Measurements from ENCODE around the gene ELMO1.

ELMO1 gene

GRCh38 chr7:37471619-37472018 is 23.0 kb upstream of the ELMO1 start:
- DNase-seq: no peak

DNA sequence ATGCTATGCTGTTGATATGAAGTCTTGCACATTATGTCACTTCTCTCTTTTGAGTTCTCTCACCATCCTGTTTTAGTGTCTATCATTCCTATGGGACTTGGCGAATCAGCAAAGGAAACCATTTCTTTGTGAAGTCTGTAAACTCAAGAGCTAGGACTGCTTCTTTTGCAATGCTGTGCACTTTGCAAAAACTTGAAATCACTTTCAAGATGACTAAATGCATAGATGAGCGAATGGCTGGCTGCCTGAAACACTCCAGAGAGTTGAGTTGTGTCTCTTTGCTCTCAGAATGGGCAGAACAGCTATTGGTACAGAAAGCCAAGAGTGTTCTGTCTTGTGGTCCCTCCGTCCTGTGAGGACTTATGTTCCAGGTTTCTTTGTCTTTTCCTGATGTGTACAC is 18.3 kb upstream of the ELMO1 start:
- DNase-seq: no peak

GRCh38 chr7:37462138-37462537 is 13.5 kb upstream of the ELMO1 start:
- DNase-seq: no peak

DNA sequence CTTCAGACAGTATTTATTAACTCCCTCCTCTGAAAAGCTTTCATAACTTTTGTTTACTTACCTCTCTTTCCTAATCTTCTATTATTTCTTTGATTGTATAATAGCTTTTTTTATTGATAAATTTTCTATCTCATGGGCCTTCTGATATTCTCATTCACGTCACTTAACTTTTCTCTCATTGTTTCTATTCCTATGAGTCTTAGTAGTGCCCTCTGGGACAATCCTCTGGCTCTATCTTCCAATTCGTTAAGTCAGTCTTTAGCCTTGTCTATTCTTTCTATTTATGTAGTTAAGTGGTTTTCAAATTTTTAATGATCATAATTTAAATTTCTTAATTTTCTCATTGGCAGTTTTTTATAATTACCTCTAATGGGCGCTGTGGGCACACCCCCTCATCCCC is 6.4 kb upstream of the ELMO1 start:
- no peak for DNase-seq

DNA sequence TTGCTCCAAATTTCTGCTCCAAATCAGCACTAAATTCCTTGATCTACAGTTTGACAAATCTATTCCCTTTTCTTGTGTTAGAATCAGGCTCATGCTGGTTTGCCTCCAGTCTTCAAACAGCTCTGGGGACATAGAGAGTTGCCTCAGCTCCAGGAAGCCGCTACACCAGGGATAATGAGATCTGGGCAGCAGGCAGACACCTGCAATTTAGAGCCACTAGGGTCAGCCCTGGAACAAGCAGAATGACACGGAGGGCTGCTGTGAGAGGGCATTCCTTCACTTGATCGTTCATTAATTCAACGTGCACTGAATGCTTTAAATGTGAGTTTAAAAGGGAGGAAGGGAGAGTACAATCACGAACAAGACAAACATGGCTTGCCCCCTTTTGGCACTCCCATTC is 3.7 kb upstream of the ELMO1 start:
- no peak for DNase-seq

- DNase-seq: no peak
These were observed 1.4 kb upstream of the ELMO1 start for GRCh38 chr7:37450035-37450434.

DNA sequence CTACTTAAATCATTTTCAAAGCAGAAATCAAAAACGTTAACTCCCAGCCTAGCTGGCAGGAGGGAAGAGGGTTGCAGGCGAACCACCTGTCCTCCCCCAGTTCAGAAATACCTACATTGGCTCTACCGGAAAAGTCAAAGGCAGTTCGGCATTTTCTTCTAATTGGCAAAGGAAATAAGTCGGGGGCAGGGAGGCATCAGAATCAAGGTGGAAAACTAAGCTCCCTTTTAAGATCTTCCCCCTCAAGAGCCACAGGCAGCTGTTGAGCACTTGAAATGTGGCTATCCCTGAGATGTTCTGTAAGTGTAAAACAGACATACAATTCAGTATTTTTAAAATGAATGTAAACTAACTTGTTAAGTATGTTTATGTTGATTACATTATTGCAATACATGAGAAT is 957 bp upstream of the ELMO1 start:
- DNase-seq: no peak

DNA sequence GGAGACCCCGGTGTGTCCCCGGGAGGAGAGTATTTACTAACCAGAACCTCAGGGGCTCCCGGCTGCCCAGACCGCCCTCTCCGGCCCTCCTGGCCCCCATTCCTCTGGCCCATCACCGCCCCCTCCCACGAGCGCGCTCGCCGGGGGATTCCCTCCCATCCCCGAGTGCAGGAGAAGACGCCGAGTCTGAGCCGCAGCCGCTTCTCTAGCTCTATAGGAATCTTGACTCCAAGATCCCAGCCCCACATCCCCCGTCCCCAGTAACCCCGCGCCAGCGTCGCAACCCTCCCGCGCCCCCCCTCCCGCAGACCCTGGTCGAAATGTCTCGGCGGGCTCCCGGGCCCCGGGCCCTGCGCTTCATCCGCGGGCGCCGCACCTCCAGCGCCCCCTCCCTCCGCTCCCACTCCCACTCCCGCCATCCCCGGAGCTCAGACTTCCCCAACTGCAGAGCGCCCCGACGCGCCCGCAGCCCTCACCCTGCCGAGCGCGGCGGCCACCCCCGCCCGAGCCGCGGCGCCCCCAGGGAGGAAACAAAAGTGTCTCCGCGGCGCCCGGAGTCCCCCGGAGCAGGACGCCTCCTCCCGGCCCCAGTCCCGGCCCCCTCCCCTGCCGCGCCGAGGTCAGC is 541 bp downstream of the ELMO1 start:
- no peak for DNase-seq

- peak; percentile 17 for DNase-seq
These were observed 2.3 kb downstream of the ELMO1 start for GRCh38 chr7:37446371-37446770.

DNA sequence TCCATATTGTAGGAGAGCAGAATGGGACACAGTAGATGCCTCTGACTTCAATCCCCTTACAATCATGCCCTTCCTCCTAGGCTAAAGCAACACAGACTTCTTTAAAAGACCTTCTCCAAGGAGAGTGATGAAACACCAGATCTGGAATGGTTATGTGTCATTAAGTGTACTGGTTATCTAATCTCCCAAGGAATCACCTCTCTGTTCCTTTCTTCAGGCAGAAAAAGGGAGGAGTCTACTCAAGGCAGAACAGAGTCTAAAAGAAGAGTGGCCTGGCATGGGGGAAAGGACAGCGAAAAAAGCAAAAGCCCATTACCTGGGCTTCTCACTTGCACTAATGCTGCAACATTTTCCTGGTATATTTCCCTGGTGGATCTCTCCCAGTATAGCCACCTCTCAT is 2.9 kb downstream of the ELMO1 start:
- DNase-seq: peak; percentile 29

DNA sequence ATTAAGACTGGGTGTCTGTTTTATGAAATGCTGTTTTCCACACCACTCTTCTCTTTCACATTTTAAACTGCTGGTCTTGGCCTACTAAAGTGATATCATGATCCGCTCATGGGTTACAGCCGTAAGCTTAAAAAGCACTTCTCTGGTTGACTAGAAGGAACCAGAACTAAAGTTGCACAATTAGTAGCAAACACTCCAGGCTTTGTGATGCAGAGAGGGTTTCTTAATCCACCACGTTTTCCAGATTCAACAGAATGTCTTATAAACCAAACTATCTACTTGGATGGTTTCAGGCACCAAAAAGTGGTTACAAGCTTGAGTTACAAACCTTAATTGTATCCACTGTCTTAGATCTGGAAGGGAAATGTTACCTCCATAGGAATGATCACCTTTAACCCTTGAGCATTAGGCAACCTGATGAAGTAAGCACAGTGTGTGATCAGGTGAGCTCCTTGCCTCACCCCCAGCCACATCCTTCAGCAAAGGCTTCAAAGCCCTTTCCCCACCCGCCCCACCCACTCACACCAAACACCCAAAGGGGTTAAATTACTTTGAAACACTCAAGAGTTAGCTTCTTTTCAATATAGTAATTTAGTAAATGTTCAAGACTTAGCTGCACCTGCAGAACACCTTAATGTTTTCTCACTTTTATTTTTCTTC is 3.5 kb downstream of the ELMO1 start:
- no peak for DNase-seq

DNA sequence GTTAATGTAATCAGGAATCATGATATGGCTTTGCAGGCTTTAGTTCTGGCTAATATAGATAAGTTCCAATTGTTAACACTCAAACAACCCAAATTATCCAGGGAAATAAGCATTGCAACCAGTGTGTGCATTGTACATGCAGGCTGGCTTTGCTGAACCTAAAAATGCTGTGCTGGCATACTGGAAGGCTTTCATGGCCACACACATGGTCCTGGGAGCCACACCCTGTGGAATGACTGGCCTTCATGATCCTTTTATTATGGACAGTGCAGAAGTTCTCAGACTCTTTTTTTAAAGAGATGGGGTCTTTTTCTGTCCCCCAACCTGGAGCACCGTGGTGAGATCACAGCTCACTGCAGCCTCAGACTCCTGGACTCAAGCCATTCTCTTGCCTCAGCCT is 5.0 kb downstream of the ELMO1 start:
- DNase-seq: no peak

DNA sequence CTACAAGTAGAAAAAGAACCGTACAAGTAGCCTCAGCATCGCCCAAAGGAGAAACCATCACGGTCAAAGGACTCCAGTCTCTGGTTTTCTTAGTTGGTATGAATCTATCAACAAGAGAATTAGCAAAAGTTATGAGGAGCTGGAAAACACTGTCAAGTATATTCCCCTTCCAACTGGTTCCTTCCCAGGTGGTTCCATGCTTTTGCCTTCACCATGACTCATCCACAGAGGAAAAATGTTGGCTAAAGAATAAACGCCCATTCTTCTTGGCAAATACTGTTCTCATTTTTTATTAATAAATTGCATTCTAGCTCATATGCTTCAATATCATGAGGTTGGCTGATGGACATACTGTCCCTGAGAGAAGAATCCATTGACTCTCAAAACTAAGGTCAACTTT is 6.4 kb downstream of the ELMO1 start:
- DNase-seq: no peak

DNA sequence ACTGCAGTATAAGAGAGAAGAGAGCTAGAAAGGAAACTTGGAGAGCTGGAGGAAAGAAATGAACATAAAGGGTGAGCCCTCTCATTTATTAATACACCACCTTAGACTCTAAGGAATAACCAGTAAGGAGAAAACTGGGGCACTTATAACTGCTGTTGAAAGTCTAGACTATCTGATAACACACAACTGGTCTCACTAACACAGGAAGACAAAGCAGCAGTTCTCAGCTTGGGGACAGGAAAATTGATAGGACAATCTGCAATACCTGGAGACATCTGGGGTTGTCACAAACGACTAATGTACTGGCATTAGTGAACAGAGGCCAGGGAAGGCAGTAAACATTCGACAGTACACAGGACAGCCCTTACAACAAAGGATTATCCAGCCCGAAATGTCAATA is 6.8 kb downstream of the ELMO1 start:
- peak; percentile 70 for DNase-seq

DNA sequence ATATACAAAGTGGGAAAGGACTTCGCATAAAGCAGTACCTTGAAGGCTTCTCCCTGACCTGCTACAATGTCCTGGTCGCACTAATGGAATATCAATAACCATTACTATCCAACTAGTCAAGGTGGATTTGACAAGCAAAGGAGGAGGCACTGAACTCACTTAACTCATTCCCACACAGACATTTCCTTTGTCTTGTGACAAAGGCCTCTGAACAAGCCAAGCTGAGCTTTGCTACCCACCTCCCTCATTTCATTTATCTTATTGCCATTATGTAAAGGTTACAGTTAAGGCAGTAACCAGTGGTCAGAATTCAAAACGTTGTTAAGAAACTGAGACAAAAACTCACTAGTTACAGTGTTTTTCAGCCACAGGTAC is 7.3 kb downstream of the ELMO1 start:
- DNase-seq: peak; percentile 32

DNA sequence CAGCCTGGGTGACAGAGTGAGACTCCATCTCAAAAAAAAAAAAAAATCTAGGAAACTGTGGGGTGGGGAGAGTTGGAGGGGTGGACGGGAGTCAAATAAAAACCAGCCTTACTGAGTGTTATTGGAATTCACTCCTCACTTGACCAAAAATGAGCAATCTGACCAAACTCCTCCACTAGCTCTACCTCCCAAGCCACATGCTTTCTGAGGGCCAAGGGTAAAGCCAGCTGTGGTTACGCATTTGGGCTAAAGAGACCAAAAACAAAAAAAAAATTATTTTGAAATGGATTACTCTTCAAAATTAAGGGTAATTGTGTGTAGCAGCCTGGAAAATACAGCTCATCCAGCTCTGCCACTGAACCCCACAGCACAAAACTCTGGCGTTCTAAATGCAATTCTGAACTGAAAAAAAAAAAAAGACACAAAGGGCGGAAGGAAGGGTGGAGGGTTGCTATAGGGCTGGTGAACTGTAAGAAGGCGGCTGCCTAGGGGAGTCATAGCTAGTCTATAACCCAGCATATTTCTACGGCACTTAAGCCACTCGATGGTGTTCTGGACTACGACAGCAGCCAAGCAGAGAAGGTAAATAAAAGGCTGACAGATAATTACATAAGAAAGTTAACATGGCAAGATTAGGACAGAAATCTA is 7.8 kb downstream of the ELMO1 start:
- DNase-seq: peak; percentile 65

DNA sequence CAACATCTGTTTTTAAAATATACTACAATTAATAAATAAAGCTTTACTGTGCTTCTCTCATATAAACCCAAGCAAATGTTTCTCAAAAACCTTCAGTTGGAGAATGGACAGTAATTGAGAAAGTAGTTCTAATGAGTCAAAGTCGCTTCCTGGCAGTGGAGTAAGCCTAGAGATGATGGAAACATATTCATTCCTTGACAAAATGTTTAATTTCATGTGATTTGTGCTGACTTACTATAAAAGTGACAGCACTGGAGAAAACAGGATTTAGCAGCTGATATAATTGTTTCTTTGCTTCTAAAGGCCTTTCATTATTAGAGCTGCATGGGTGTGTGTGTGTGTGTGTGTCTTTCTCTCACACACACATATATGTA is 9.0 kb downstream of the ELMO1 start:
- DNase-seq: no peak

- no peak for DNase-seq
These were observed 9.6 kb downstream of the ELMO1 start for GRCh38 chr7:37438906-37439652.

DNA sequence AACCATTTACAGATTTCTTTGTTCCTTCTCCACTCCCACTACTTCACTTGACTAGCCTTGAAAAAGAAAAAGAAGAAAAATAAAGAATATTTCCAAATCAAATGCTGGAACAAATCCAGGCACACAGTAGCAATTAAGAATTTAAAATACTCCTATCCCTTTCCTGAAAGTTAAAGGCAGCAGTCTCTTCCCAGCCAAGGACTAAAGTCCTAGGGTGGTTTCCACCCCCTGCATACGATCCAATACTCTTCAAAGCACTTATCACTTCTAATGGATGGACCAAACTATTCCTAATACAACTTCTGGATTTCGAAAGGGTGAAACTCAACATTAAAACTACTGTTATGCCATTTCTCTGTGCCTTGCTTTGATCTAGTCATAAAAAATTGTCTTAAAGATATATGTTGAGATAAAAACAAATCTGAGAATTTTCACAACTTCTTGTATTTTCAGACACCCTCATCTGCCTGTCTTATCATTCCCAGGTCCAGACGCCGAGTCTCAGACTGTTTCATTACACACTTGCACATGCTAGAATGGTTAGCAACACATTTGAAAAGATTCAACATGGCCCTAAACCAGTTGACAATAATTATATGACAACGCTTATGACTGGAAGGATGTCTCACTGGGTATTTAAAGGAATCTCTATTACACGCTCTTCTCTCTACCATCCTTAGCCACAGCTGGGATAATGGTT is 13.4 kb downstream of the ELMO1 start:
- DNase-seq: no peak

GRCh38 chr7:37434529-37434928 is 14.1 kb downstream of the ELMO1 start:
- DNase-seq: no peak

DNA sequence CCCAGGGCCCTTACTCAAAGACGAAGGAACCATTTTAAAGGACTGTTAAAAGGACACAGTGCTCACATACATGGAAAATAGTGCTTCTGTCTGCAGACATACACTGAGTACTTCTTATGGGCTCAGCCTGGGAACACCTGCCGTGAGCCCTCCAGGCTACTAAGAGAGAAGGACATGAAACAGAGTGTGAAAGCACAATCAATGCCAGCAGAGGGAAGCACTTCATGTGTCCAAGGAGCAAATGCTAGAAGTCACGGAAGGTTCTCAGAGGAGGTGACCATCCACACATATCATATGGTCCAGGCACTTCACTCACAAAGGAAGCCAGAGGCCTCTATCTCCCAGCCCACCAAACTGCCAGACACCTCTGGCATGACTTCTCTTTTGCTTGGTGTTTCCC is 15.5 kb downstream of the ELMO1 start:
- DNase-seq: peak; percentile 63

DNA sequence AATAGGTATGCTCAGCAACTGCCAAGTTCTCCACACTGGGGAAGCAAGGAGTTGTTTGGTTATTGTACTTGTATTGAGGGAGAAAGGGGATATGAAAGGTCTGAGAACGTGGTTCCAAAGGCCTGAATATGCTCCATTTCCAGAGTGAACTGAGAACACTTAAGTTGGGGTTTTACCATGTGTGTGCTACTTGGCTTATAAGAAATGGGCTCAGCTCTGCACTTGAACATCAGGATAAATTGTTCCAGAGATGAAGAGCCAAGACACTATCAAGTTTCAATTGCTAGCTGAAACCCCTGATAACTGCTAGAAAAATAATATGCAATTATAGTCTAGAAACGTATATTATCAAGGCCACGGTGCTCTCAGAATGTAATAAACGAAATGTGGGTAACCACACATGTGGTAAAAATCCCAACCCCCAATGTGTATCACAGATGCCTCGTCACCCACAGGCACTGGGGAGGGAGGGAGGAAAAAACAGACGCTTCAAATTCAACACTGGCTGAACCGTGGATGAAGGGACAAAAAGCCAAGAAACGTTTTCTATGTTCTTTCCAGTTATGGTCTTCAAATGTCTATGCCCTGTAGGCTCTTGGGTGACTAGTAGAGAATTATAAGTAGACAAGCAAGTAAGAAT is 16.3 kb downstream of the ELMO1 start:
- peak; percentile 74 for DNase-seq

DNA sequence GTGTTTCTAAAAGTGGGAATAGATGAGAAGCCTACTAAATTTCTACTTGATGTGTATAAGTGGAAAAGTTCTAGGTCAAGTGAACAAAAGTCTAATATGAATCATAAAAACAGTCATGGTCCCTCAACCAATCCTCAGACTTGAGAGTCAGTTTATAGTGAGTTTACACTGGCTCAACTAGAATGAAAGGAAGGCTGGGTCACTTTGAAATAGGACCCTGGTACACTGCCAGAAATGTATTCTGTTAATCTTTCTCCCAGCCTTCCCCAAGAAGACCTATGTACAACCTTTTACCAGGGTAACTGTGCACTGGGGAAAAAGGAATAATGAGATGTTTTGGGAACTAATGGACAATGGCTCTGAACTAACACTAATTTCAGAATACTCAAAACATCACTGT is 17.3 kb downstream of the ELMO1 start:
- no peak for DNase-seq
